Measurements from ENCODE around the gene HSDL1. TPM values are rescaled to one million over a fixed set of nuclear protein-coding genes. Genes with fewer than 3 reads are reported as not detected.

Gene HSDL1
- total RNA-seq, 1 donor from 2014 or later: 68.2 TPM

DNA sequence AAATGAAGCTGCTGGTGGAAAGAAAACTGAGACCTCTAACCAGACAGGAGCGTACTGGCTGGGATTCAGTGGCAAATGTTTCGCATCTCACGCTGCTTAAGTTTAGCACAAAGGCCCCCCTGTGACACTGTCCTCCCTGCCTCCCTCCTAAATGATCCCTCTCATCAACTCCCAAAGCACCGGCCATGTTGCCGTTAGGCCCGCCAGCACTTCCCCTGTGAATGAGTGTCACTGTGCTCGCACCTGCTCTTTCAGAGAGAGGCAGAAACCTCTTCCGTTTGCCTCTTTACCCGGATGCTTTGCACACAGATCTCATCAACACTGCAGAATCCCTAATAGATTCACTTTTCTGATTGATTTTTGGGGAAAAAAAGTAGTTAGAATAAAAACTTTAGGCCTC, 54.8 kb downstream of the HSDL1 start:
- TF ChIP-seq, protein P1, sequence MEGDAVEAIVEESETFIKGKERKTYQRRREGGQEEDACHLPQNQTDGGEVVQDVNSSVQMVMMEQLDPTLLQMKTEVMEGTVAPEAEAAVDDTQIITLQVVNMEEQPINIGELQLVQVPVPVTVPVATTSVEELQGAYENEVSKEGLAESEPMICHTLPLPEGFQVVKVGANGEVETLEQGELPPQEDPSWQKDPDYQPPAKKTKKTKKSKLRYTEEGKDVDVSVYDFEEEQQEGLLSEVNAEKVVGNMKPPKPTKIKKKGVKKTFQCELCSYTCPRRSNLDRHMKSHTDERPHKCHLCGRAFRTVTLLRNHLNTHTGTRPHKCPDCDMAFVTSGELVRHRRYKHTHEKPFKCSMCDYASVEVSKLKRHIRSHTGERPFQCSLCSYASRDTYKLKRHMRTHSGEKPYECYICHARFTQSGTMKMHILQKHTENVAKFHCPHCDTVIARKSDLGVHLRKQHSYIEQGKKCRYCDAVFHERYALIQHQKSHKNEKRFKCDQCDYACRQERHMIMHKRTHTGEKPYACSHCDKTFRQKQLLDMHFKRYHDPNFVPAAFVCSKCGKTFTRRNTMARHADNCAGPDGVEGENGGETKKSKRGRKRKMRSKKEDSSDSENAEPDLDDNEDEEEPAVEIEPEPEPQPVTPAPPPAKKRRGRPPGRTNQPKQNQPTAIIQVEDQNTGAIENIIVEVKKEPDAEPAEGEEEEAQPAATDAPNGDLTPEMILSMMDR (conservative IDR thresholded peaks at IDR 0.05): no peak
- Mint-ChIP-seq H3K27me3 (ENCODE audit: low read depth) (no peaks in the 10 kb centered on the region), H3K36me3 (ENCODE audit: low read depth) (peaks cover 7% of the 10 kb centered on the region), H3K27ac (ENCODE audit: unreplicated experiment) (no peak overlapping the region), H3K9me3 (no peaks in the 10 kb centered on the region), H3K4me3 (no peak overlapping the region), H3K4me1 (no peaks in the 10 kb centered on the region)
- no peak for DNase-seq (ENCODE audit: low read depth, low spot score)

DNA sequence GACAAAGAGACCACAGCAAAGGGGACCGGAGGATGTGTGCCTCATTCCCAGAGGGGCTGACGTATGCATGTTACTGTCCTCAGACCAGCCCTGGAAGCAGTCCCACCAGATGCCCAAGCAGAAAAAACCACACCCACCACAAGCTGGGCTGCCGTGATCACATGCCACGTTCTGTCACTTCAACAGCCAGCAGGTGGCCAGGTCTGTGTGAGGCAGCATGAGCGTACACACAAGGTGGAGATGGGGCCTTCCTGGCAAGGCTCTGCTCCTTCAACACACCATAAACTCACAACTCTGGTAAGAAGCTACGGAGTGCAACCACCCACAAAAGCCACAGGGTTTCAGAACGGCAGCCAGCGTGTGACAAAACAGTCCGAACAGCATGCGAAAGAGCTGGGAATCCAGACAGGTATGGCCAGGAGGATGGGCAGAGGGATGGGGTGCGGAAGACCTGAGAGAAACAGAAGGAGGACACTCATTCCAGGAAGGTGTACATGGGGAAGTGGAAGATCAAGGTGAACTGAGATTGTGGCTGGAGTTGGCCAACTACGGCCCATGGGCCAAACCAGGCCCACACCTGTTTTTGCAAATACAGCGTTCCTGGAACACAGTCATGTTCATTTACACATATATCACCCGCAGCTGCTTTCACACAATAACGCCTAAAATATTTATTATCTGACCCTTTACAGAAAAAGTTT, 56.1 kb downstream of the HSDL1 start:
- DNase-seq (ENCODE audit: low read depth, low spot score): no peak
- Mint-ChIP-seq H3K27ac (ENCODE audit: unreplicated experiment) (no peak overlapping the region), H3K4me3 (no peak overlapping the region), H3K9me3 (no peaks in the 10 kb centered on the region), H3K27me3 (ENCODE audit: low read depth) (no peaks in the 10 kb centered on the region), H3K4me1 (no peaks in the 10 kb centered on the region), H3K36me3 (ENCODE audit: low read depth) (peaks cover 7% of the 10 kb centered on the region)
- TF ChIP-seq, protein P1 (conservative IDR thresholded peaks at IDR 0.05): no peak

DNA sequence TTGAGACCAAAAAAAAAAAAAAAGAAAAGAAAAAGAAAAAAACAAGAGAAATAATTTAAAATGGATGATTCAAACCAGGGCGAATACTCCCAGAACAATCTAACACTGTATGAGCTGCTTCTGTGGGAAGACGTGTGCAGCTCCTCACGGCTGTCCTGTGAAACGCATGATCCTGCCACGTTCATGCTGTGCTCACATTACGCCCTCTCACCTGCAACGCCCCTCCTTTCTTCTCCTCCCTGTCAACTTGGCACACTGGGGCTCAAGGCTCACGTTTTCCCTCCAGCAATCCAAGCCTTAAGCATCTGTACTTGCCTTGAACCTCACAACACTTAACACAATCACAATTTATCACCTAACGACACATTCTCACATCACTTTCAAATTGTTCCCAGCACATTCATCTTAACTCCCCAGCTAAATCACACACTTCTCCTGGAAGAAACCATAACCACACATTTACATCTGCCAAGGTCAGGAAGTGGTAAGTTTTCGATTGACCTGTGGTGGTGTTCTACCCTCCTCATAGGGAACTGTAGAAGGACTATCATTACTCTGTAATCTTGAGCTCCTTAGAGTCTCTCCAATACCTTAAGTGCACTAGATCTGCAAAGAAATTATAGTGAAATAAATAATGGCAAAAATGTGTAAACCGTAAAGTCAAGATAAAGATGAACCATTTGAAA, 57.4 kb downstream of the HSDL1 start:
- peak overlapping the region; percentile 54 for H3K27ac Mint-ChIP-seq (ENCODE audit: unreplicated experiment)
- no peak overlapping the region for H3K4me3 Mint-ChIP-seq
- H3K36me3 Mint-ChIP-seq (ENCODE audit: low read depth): peaks cover 3% of the 10 kb centered on the region
- H3K9me3 Mint-ChIP-seq: no peaks in the 10 kb centered on the region
- H3K4me1 Mint-ChIP-seq: no peaks in the 10 kb centered on the region
- H3K27me3 Mint-ChIP-seq (ENCODE audit: low read depth): no peaks in the 10 kb centered on the region
- DNase-seq (ENCODE audit: low read depth, low spot score): no peak
- TF ChIP-seq, protein P1 (conservative IDR thresholded peaks at IDR 0.05): no peak

DNA sequence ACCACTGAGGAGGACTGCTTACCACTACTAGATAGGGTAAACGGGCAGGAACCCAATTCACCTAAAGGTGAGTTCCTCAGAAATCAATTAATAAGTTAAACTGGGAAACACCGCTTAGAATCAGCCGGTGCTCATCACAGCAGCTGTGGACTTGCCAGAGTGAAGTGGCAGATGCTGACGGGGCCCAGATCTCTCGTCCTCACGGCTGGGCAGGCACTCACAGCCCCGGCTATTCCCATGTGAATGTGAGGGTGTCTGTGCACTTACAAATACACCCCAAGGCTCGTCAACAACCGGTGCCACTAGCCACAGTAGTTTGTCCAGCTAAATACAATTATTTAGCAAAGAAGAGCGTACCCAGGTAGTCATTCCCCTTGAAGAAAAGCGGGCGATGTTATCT, 58.0 kb downstream of the HSDL1 start:
- Mint-ChIP-seq H3K4me1 (no peaks in the 10 kb centered on the region), H3K9me3 (no peaks in the 10 kb centered on the region), H3K27me3 (ENCODE audit: low read depth) (no peaks in the 10 kb centered on the region), H3K36me3 (ENCODE audit: low read depth) (peaks cover 3% of the 10 kb centered on the region), H3K4me3 (no peak overlapping the region), H3K27ac (ENCODE audit: unreplicated experiment) (no peak overlapping the region)
- TF ChIP-seq, protein P1 (conservative IDR thresholded peaks at IDR 0.05): no peak
- no peak for DNase-seq (ENCODE audit: low read depth, low spot score)

DNA sequence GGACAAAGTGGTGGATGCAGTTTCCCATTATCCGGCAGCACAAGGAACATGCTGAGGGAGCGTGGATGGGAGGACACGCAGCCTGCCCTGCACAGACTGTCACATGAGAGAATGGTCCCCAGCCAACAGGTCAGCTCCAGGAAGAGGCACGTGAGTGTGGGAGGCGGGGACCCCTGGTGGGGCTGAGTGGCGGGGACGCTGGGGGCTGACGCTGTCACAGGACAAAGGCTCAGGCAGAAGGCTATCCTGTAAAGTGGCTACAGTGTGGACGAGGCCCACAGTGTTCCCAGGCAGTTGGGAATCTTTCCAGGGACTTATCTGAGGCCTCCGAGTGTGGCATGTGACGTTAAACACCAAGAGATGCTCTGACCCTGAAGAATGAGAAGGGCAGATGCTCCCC, 58.6 kb downstream of the HSDL1 start:
- no peak for DNase-seq (ENCODE audit: low read depth, low spot score)
- H3K4me3 Mint-ChIP-seq: no peak overlapping the region
- H3K4me1 Mint-ChIP-seq: no peaks in the 10 kb centered on the region
- H3K9me3 Mint-ChIP-seq: no peaks in the 10 kb centered on the region
- peaks cover 3% of the 10 kb centered on the region for H3K36me3 Mint-ChIP-seq (ENCODE audit: low read depth)
- H3K27me3 Mint-ChIP-seq (ENCODE audit: low read depth): no peaks in the 10 kb centered on the region
- peak overlapping the region; percentile 89 for H3K27ac Mint-ChIP-seq (ENCODE audit: unreplicated experiment)
- TF ChIP-seq, protein P1 (conservative IDR thresholded peaks at IDR 0.05): no peak
